Tibial nerve (tissue), 4 donors: Measurements from ENCODE around the gene CCDC18.

Experiments used
- EP300 ChIP-seq, 2 donors: sonication (generic); formaldehyde crosslinking; IDR thresholded peaks; one replicate each; pipeline ENCODE4 v1.6.1; 2017; ENCODE audit warnings: antibody characterized with exemption in 2 of 2, mild to moderate bottlenecking in 1 of 2
- TF ChIP-seq, protein P1 (sequence below), 5 experiments: fragments of 200-600 bp in 3 of 5; fragments of 450-650 bp in 2 of 5; sonication (generic) in 3 of 5; IDR thresholded peaks; one replicate each; pipeline ENCODE4 v1.5.1; 2016 to 2019; ENCODE audit warnings: antibody characterized with exemption in 5 of 5, mild to moderate bottlenecking in 3 of 5, moderate library complexity in 2 of 5

DNA sequence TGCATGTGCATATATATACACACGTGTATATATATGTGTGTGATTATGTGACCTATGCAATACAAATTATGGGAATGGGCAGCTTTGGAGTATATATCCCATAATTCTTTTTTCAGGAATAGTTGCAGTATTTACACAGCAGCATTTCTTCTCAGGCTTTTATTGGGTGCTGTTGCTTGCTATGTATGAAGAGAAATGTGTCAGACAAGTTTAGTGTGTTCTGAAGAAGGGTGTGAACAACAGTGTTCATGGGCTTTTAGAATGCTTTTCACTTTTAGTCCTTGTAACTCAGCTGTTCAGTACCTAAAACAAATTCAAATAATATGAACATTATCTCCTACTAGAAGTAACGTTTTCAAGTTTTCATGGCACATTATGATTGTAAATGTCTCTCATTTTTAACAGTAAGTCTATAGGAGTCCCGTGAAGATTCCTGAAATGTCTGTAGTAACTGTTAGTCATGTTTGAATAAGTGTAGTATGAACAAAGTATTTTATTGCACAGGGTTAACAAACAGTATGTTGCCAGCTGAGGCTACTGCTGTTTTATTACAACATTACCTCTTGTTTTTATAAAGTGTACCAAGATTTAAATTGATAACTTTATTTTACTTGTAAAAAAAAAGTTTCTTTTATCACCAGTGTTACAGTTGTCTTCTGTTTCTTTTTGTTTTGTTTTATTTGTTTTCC is 42.8 kb upstream of the CCDC18 start:
- TF ChIP-seq, protein P1, sequence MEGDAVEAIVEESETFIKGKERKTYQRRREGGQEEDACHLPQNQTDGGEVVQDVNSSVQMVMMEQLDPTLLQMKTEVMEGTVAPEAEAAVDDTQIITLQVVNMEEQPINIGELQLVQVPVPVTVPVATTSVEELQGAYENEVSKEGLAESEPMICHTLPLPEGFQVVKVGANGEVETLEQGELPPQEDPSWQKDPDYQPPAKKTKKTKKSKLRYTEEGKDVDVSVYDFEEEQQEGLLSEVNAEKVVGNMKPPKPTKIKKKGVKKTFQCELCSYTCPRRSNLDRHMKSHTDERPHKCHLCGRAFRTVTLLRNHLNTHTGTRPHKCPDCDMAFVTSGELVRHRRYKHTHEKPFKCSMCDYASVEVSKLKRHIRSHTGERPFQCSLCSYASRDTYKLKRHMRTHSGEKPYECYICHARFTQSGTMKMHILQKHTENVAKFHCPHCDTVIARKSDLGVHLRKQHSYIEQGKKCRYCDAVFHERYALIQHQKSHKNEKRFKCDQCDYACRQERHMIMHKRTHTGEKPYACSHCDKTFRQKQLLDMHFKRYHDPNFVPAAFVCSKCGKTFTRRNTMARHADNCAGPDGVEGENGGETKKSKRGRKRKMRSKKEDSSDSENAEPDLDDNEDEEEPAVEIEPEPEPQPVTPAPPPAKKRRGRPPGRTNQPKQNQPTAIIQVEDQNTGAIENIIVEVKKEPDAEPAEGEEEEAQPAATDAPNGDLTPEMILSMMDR (IDR thresholded peaks at IDR 0.05) = no peak
- TF ChIP-seq EP300 (IDR thresholded peaks at IDR 0.05) = no peak
